ENCODE measurements around the gene ORMDL1. TPM values are rescaled to one million over a fixed set of nuclear protein-coding genes. Genes with fewer than 3 reads are reported as not detected.
"Not testable (repeated sequence)": the region's sequence is repeated elsewhere in the genome, so short reads cannot be mapped to it uniquely, and the experiment has no call there.

Gene ORMDL1
- total RNA-seq, 1 donor from 2014 or later: 19.7 TPM

GRCh38 chr2:189772212-189772611 is 11.9 kb downstream of the ORMDL1 start:
- DNase-seq (ENCODE audit: low spot score) (no peak), ATAC-seq (no peak)

GRCh38 chr2:189770590-189771322 is 13.4 kb downstream of the ORMDL1 start:
- no peak for ATAC-seq
- no peak for DNase-seq (ENCODE audit: low spot score)

- peak; percentile 12 for ATAC-seq
- DNase-seq (ENCODE audit: low spot score): no peak
These were observed 20.1 kb downstream of the ORMDL1 start for GRCh38 chr2:189763908-189764661.

GRCh38 chr2:189762551-189763298 is 21.4 kb downstream of the ORMDL1 start, which contains the start of gene OSGEPL1:
Gene OSGEPL1 (minus strand): TSS chr2:189762792. CDS start chr2:189761640, 1,152 bp downstream.
- DNase-seq (ENCODE audit: low spot score) (peak; percentile 94), ATAC-seq (peak; percentile 94)

GRCh38 chr2:189762229-189762550 is 21.9 kb downstream of the ORMDL1 start:
- no peak for DNase-seq (ENCODE audit: low spot score)
- no peak for ATAC-seq

- DNase-seq (ENCODE audit: low spot score); ATAC-seq: not testable (repeated sequence)
These were observed 24.0 kb downstream of the ORMDL1 start for GRCh38 chr2:189760154-189760553.

- DNase-seq (ENCODE audit: low spot score): no peak
- ATAC-seq: no peak
These were observed 27.7 kb downstream of the ORMDL1 start for GRCh38 chr2:189756311-189756952.

GRCh38 chr2:189751080-189751658 is 33.0 kb downstream of the ORMDL1 start:
- peak; percentile 92 for ATAC-seq
- no peak for DNase-seq (ENCODE audit: low spot score)

- DNase-seq (ENCODE audit: low spot score) (no peak), ATAC-seq (no peak)
These were observed 54.7 kb downstream of the ORMDL1 start for GRCh38 chr2:189729430-189729829.

- DNase-seq (ENCODE audit: low spot score): no peak
- no peak for ATAC-seq
These were observed 57.3 kb downstream of the ORMDL1 start for GRCh38 chr2:189726849-189727248.

- ATAC-seq (no peak), DNase-seq (ENCODE audit: low spot score) (no peak)
These were observed 57.9 kb downstream of the ORMDL1 start for GRCh38 chr2:189726271-189726670.

GRCh38 chr2:189723192-189723591 is 60.9 kb downstream of the ORMDL1 start:
- DNase-seq (ENCODE audit: low spot score) (no peak), ATAC-seq (no peak)

Other genes starting within 250 kb of the ORMDL1 start
- 151 TPM for gene SLC40A1, start 203.6 kb downstream of the ORMDL1 start, total RNA-seq
- 19.1 TPM for gene ASNSD1, start 122.9 kb downstream of the ORMDL1 start, total RNA-seq
- 3.5 TPM for gene ANKAR, start 109.7 kb downstream of the ORMDL1 start, total RNA-seq
- gene OSGEPL1, start 21.5 kb downstream of the ORMDL1 start, total RNA-seq: 4.2 TPM
- gene PMS1, start 111 bp upstream of the ORMDL1 start, total RNA-seq: 9.4 TPM

All from left lobe of liver (tissue), 2 donors.